ENCODE measurements around the gene CEP63.
A peak's percentile ranks its signal among the peaks of the same experiment; 100 is the strongest.

The CEP63 gene

DNA sequence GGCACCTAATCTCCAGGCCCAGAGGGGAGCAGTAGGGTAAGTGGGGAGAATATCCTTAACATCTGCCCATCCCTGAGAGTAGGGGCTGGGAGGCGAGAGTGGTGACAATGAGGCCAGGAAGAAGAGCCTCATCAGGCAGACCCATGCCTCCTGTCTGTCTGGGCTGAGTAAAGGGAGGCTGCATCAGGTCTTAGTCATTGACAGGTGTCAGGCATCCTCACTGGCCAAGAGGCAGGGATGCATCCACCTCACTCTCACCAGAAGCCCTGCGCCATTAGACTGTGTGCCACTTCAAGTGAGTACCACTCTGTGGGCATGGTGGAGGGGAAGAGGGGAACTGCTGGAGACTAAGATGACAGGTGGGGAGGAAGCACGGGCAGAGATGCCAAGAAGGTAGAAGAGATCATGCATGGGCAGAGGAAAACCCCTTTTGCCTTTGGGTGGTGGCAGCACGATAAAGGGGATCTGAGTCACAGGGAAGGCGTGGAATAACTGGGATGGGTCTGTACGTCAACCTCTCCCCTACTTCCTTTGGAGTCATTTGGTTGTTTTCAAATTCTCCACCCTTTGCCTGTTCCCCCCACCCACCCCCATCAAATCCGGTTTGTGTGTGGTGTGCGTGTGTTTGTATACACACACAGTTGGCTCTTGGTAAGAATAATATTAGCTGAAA is 14.2 kb upstream of the CEP63 start:
- no peak for DNase-seq

DNA sequence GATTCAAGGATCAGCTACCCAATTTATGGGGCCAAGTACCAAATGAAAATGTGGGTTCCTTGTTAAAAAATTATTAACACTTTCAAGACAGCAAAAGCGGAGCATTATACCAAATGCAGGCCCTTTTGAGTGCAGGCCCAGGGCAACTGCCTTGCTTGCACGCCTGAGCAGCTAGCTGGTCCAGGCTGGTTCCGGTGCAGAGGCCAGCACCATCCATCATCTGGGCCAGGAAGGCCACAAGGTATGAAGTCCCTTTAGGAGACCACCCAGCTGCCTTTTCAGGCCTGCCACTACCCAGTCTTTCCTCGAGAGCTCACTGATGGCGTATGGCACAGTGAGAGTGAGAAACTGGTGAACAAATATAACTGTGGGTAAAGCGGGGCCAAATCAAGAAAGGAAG is 13.0 kb upstream of the CEP63 start:
- DNase-seq = no peak

DNA sequence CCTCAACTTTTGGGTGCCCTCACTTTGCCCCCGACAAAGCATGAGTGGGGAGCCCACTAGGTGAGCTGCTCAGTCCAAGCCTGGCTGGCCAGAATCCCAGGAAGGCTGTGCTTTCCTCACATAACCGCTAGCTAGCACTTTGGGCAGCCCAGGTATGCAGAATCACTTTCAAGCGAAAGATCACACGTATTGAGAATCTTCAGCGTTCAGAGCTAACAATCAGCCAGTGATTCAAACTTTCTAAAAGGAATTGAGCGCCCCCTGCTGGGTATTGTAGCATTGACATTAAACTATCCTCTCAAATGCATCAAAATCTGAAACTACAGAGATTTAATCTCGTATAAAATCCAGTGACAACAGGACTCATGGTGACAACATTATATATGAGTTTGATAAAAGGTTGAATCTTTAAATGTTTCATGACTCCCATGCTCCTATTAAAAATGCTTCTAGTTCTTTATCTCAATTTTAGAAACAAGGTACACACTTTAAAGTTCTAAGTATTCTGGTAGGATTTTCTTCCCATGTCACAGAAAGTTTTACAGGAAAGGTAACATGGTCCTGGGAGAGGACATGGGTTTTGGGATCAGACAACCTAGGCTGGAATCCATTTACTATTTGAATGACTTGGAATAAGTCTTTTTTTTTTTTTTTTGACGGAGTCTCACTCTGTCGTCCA is 11.8 kb upstream of the CEP63 start:
- DNase-seq = peak; percentile 68 to 80

DNA sequence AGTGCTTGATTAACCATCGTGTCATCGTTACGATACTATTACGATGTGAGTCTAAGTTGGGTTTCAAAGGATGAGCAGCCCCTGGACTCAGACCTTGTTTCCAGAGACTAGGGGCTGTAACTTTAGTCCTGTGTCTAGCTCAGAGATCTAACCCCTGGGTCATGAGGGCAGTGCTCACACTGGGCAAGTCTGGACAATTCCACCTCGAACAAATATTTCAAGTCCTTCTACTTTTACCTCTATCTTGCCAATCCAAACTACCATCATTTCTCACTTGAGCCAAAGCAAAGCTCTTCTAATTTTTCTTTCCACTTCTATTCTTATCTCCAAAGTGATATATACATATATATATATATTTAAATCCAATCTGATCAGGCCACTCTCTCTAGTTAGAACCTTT is 10.9 kb upstream of the CEP63 start:
- no peak for DNase-seq

DNA sequence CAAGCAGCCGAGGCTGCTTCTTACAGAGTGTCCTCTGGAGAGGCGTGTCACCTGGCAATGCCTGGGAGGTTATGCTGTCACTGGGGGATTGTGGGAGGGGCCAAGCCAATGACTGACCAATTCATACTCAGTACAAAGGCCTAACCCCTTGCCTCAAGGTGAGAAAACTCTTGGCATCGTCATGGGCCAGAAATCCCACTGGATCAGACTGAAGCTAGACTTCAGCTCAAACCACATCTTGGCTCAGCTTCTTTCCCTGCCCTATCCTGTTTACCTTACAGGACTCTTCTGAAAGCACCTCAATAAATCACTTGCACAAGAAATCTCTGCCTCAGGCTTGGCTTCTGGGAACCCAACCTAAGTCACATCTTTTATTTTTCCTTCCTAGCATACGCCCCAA is 9.6 kb upstream of the CEP63 start:
- DNase-seq = no peak

DNA sequence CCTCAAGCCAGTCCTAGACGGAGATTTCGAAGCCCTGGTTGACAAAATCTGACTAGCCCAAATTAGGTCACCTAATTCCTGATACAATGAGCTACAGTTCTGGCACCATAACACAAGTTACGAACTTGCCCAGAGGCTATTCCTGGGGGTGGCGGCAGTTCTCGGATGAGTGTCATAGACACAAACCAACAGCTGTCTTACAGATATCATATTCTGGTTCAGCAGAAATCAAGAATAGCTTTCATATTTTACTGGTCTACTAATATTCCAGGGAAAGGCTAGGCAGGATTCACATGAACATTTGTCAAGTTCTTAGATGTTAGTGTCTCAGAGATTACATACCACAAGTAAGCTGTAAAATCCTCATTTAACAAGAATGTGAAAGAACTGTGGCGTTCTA is 8.9 kb upstream of the CEP63 start:
- DNase-seq = no peak

DNA sequence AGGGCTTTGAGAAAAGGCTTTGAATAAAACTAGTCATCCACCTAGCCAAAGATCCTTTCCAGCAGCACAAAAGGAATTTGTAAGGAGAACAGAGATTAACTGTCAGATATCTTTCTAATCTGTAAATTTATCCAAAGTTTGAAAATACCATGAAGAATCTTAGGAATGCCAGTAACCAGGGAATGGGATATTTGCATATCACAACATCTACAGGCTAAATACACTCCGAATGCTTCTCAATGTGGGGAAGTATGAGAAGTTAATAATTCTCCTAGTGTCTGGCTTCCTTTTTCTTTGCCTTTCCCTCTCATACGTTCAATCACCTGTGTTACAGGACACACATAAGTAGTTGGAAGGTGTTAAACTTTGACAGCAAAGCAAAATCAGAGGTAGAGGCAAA is 7.9 kb upstream of the CEP63 start:
- DNase-seq = no peak

DNA sequence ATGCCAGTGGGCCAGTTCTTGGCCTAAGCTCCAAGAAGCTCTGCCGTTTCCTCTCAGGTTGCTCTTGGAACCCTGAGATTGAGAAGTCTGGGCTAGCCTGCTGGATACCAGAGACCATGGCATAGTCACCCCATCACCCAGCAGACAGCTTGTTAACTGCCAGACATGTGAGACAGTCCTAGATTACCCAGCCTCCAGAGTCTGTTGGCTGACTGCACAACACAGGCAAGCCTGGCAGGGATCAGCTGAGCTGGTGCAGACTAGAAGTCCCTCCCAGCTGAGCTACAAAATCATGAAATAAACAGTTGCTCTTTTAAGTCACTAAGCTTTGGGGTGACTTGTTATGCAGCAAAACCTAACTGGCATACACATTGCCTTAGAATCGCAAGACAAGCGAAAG is 5.3 kb upstream of the CEP63 start:
- DNase-seq = no peak

DNA sequence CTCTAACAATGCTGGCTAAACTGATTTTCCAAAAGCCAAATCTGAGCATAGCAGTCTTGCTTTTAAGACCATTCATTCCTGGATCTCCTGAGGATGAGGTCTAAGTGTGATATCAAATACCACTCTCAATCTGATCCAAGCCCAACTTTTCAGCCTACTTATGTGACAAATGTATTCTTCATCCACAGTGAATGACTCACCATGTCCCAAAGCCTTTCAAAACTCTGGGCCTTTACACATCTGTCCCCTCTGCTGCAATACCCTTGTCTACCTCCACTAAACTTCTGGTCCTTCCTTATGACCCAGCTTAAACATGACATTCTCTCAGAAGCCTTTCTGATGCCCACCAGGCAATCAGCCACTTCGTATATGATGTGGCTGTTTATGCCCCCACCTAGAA is 4.7 kb upstream of the CEP63 start:
- no peak for DNase-seq

DNA sequence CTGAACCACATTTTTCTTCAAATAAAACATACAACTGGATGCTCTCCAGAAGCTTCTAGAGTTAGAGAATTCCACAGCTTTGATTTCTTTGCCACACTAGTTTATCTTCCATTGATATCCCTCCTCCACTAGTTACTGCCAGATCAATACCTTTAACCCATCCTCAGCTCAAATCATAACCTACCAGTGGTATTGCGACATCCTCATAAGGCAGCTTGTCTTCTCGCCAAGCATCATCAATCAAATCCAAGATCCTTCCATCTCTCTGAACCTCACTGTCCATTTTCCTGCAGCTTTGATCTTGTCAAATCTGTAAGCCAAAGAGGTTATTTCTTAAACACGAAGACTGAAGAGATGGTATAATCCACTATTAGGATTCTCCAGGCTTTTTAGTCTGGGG is 3.2 kb upstream of the CEP63 start:
- DNase-seq = no peak

DNA sequence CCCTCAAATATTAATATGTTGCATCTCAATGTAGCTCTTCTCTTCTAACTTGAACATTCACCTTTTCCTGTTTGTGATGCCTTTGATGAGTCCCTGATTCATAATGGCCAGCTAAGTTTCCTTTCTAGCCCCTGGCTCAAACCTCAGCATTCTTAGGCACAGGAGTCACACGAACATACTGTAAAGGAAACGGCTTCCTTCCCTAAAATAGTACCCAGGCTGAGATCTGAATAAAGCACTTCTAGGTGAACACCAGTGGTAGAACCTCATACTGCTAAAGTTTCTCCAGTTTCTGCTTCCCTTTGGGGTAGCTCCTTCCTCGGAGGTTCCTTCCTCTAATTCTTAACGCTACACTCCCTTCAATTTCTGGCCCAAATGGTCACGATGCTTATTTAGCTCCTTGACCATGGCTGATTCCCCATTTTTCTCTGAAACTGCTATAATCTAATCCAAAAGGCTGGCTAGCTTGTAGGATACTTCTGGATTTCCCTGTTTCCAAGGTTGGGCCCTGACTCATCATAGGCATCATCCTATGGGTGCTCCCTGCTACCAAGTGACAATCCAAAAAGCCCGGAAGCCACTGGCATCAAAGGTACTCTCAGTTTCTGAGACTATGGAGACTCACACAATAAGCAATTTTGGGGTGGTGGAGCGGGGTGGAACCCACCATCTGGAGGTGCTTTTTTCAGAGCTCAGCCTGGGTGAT is 2.5 kb upstream of the CEP63 start:
- no peak for DNase-seq

DNA sequence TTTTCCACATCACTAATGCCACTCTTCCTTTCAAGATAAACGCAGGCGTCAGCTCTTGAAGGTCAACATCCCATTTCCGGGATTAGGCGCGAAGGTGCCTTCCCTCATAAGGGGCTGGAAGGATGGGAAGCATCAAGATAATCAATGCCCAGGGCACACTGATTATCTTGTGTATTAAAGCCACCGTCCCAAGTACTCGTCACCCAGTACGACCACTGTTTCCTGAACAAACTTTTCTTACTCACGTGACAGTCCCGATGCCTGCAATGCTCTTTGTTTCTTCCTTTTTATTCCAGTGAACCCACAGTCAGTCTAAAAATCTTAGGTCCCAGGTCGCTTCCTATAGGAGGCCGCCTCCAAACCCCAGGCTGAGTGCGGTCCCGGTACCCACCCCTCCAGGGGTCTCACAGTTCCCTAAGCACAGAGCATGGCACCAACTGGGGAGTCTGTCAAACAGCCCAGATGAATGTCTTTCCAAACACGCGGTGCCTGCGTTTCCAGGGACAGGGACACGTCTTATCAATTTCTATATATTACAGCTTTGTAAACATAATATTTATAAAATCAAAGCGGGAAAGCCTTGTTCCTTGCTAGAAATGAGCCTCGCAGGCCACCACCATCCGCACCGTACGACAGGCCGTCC is 661 bp upstream of the CEP63 start:
- no peak for DNase-seq

DNA sequence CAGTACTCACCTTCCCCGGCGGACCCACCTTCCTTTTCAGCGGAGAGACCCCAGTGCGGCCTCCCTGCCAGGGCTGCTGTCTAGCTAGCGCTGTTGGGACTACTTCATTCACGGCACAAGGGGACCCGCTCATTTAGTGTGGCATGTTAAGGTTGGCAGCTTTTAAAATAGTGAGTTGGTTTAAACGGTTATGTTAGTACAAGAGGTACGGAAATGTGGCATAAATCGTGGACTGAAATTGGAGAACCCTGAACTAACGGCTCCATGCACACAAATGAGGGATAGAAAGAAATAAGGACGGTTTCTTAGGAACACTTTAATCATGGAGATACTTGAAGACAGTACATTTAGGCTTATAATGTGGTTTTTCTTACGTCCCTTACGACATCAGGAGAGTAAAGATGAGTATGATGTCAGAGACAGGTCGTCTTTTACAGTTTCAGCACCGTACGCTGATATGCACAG is 752 bp downstream of the CEP63 start:
- DNase-seq = peak in 1 of 2 donors; percentile 44

DNA sequence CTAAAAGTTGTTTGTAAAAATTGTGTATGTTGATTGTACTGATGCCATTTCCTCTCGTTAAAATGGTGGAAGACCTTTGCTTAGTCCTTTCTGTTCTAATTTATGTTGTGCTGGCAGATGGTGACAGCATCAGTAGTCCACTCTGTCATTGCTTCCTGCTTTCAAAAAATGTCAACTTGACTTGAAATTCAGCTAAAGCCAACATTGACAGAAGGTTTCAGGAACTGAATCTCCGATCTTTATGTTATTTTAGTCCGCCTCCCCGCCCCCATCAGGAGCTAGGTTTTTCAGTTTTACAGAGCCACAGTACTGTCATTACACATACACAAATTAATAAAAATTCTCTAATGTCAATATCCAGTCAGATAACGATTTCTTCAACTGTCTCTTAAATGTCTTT is 1.5 kb downstream of the CEP63 start:
- peak; percentile 9 to 21 for DNase-seq

DNA sequence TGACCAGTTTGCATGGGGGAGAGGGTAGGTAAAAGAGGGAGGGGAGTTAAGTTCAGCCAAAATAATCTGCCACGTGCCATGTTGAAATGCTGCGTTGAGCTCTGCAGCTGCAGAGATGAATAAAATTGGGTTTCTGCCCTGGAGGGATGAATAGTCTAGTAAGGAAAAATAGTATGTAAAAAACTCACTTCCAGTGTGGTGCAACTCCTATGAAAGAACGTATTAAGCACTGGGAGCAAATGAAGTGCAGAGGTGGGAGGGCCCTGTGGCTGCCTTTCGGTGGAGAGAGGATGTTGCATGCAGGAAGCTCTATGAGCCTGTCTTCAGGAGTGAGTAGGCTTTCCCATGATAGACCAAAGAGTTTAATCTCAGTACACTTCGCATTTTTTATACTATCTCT is 8.6 kb downstream of the CEP63 start:
- no peak for DNase-seq

DNA sequence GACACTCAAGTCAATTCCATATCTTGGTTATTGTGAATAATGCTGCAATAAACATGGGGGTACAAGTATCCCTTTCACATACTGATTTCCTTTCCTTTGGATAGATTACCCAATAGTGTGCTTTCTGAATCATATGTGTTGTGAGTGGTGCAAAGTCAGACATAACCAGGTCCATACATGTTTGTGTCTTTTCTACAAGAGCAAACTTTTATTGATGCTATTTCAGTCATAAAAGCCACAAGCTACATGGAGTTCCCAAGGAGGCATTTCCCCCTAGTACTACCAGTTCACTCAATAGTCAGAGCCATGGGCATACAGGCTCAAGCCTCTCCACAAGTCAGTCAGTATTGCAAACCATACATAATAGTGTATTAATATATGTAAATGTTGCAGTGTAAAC is 10.1 kb downstream of the CEP63 start:
- no peak for DNase-seq

DNA sequence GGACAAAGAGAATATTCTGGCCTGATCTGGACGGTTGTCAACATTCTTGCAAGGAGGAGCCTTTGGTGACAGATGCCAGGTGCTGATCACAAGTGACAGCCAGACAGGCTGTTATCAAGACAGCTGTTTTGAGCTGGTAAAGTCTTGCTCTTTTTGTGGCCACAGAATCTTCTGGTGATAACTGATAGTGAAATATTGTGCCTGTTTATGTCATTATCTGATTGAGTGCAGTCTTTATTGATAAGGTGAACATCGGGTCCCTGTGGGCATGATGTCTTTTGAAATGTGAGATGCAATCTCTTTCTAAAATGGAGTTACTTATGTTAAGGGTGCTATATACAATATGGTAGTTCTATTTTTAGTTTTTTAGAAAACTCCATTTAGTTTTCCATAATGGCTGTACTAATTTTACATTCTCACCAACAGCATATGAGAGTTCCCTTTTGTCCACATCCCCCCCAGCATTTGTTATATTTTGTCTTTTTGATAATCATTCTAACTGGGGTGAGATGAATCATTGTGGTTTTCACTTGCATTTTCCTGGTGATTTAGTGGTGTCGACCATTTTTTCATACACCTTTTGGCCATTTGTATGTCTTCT is 10.7 kb downstream of the CEP63 start:
- DNase-seq = no peak

DNA sequence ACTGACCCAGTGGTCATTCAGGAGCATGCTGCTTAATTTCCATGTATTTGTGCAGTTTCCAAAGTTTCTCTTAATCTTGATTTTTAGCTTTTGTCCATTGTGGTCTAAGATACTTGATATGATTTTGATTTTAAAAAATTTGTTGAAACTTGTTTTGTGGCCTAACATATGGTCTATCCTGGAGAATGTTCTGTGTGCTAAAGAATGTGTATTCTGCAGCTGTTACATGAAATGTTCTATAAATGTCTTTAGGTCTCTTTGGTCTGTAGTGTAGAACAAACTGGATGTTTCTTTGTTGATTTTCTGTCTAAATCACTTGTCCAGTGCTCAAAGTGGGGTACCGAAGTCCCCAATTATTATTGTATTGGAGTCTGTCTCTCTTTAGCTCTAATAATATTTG is 17.4 kb downstream of the CEP63 start:
- no peak for DNase-seq

DNA sequence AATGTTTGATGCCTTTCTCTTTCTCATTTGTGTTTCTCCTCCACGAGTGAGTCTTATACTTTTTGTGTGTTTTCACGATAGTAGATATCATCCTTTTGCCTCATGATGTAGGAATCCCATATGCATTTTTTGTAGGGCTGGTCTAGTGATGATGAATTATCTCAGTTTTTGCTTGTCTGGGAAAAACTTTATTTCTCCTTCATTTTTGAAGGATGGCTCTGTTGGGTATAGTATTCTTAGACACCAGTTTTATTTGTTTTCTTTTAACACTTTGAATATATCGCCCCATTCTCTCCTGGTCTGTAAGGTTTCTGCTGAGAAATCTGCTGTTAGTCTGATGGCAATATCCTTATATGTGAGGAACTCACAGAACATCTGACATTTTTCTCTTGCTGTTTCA is 18.3 kb downstream of the CEP63 start:
- DNase-seq = no peak

DNA sequence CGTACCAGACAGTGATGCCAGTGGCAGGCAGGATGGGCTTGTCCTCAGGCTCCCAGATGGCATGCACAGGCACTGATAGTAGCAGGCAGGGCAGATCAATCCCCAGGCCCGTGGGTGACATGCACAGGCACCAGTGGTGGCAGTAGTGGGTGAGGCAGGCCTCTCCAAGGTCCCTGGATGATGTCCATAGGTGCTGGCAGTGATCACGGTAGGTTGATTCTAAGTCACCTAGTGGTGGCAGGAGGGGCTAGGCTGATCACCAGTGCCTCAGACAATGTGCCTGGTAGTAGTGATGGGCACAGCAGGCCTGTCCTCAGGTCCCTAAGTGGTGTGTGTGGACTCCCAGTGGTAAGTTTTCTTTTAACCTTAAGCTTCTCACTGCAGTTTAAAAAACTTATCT is 19.6 kb downstream of the CEP63 start:
- DNase-seq = no peak

DNA sequence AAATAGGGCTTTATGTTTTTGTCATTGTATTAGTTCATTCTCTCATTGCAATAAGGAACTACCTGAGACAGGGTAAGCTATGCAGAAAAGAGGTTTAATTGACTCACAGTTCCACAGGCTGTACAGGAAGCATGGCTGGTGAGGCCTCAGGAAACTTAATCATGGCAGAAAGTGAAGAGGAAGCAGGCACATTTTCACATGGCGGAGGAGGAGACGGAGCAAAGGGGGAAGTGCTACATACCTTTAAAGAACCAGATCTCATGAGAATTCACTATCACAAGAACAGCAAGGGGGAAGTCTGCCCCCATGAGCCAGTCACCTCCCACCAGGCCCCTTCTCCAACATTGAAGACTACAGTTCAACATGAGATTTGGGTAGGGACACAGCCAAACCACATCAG is 25.6 kb downstream of the CEP63 start:
- no peak for DNase-seq

DNA sequence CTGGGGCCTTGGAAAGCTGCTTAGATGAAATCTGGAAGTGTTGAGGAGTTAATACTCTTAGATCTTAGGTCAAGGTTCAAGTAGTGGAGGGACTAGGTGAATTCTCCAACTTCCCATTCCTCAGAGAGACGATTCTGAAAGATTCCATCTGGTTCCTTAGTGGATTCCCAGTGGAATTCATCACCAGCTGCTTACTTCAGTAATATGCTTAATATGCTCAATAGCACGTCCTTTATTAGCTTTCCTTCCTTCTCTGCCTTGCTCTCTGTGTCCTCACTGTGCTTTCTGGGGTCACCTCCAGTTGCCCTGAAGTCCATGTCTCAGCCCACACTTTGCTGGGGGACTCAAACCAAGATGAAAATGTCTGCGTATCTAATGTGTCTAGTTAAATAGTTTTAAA is 31.0 kb downstream of the CEP63 start:
- no peak for DNase-seq

DNA sequence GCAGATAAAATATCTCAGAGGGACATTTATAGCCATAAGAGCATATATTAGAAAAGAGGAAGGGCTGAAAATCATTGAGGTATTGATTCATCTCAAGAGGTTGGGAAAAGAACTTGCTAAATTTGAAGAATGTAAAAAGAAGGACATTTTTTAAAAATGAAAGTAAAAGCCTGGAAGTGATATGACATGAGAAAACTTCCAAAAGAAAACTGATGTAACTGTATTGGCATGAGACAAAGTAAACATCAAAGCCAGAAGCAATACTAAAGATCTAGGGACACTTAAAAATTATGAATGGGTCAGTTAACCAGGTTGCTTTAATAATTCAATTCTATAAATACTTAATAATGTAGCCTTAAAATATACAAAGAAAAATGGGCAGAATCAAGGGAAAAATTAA is 31.9 kb downstream of the CEP63 start:
- DNase-seq = no peak

Measured in CD4-positive, alpha-beta T cell treated with Interferon alpha-2 for 1 hour (primary cell).